Activated CD8-positive, alpha-beta memory T cell treated with anti-CD3 and anti-CD28 coated beads for 24 hours (primary cell): ENCODE data around the gene PPFIBP2.

Experiments used
- DNase-seq: peaks from one replicate; pipeline ENCODE4 v3.0.0-alpha.2; 2020

The PPFIBP2 gene

DNA sequence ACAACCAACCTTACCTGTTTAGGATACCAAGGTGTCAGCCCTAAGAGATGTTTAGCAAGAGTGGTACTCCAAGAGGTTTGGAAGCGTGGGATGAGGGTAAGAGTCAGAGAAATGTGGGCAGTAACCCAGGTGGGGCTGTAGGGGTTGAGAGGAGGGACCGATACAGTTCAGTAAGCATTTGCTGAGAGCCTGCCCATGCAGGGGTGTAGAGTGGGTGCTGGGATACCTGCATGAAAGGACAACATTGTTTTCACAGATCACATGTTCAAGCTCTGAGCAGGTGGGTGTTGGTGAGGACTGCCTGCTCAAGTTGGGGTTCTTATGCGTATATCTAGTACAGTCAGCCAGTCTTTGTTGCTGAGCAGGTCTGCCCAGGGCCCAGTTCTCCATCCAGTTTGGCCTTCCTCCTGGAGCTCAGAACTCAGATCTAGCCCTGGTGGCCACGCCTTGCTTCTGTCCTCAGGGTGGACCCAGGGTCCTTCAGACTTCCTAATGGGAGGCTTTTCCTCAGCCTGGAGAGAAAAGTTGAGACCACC is 14.8 kb downstream of the PPFIBP2 start:
- DNase-seq = no peak

DNA sequence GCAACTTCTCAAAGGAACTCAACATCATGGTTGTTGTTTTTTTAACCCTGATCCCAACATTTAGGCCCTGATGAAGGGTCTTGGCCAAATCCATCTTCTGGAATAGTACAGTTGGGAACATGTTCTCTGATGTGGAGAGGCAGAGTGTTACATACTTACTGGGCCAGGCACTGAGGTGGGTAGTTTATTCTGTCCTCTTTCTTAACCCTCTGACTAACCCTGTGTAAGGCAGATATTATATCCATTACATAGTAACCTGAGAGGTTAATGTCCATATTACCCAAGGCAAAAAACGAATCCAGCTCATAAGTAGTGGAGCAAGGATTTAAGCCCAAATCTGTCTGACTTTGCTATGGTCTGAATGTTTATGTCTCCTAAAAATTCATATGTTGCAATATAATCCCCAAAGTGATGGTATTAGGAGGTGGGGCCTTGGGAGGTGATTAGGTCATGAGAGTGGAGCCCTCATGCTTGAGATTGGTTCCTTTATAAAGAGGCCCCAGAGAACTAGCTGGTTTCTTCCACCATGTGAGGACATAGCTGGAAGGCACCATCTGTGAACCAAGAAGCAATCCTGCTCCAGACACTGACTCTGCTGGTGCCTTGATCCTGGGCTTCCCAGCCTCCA is 16.3 kb downstream of the PPFIBP2 start:
- DNase-seq = no peak

DNA sequence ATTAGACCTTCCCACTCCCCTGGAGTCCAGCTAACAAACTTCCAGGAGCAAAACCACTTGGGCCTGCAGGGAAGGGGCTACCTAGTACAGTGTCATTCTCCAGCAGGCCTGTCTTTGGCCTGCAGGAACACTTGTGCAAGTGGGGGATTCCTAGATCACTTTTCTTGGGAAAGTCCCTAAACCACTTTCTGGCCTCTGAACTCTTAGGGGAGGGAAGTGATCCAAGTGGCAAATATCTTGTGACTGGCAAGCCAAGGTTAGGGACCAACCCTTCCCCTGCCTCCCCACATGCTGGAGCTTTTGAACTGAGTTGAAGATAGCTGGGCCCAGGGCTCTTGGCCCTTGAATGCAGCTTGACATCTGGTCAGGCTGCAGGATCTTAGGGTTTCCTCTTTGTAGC is 17.2 kb downstream of the PPFIBP2 start:
- DNase-seq = no peak

DNA sequence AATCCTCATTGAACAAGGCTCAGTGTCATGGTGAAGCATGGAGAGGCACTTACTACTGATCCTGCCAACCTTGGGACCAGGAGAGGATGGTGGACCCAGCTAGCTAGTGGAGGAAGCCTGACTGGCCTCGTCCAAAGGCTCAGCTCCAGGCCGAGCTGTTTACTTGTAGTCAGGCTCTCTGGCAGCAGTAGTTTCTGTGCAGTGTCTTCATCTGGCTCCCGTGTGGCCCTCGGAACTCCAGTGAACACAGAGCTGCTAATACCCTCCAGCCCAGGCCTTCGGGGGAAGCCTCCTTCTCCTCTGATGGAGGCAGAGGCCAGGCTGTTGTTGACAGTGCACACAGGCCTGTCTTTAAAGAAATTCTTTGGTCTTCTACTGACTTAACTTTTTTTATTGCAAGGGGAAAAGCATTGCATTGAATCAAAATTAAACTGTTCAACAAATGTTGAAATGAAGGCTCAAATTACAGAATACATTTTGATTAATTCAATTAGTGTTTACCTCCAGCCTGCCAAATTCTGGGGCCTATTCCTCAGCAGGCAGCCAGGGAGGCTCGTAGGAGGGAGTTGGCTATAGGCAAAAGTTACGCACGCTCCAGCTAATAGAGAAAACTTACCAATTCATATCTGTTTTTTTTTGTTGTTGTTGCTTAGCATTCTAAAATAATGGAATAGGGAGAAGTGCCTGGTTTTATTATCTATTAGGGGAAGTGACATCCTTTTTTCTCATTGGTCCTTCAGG is 18.8 kb downstream of the PPFIBP2 start:
- DNase-seq = no peak

DNA sequence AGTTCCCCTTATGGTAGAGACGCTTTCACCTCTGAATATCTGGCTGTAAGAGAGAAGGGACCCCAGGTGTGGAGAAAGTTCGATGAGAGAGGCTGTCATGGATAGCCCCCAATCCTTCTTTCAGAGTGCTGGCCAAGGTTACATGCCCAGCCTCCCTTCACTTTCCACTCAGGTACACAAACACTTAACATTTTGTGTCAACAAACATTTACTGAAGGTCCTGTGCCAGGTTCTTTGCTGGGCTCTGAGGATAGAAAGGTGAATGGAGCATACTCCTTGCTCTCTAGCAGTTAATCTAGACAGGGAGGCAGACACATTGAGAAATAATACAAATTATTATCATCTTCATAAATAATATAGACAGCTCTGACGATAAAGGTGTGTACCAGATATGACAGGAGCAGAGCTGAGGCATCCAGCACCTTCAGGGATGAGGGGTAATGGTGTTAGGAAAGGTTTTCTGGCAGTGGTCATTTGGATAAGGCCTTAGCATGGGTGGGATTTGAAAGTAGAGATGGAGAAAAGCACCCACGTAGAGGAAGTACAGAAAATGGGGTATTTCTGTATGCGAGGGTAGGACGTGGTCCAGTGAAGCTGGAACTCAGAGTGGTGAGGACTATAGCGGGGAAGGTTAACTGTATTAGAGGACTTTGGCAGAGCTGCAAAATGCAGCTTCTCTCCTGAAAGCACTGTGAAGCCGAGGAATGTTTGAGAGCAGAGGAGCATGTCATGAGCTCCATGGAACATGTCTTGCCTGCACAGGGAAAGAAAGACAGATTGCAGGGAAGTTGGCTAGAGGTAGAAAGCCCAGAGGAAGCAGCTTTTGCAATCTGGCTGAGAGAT is 19.6 kb downstream of the PPFIBP2 start:
- DNase-seq = no peak

DNA sequence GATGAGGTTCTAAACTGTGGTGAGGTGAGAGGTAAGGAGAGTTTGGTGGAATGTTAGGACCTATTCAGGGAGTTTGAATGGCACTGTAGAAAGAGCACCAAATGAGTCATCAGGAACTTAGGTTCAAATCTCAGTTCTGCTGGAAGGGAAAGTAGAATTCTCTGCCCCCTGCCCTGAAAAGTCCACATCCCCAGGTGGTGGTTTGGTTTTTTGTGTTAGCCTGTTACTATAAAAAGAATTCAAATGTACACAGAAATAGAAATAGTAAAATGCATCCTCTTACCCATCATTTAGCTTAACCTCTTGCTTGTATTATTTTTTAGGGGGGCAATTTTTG is 20.2 kb downstream of the PPFIBP2 start:
- no peak for DNase-seq

DNA sequence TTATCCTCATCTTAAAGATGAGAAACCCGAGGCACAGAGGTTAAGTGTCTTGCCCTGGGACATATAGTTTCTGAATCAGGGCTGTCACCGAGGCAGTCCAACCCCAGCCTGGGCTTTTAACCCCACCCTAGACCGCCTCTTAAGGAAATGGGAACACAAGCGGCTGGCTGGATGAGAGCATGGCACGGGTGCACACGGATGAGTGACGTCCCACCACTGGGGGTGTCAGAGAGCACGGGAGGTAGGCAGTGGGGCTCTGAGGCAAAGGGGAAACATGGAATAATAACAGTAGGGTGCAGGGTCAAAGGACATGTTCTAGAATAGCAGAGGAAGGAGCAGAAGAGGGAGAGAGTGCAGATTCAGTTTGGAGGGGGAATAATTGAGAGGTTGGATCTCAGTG is 22.3 kb downstream of the PPFIBP2 start:
- DNase-seq = no peak

DNA sequence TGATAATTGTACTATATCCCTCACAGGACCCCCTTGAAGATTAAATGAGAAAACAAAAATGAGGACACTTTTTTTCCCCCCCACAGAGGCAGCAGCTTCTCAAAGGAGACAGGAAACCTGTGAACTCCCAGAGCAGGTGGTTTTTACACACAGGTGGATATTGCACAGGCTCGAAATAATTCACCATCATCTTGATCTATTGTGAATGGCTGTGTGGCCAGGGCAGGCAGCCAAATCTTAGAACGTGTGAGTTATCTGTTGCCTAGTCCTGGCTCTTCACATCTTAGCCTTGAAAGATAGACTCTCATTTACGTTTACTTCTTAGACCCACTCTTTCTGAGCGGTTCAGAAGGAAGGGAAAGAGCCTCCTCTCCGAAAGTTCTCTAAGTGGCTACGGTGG is 23.5 kb downstream of the PPFIBP2 start:
- no peak for DNase-seq

DNA sequence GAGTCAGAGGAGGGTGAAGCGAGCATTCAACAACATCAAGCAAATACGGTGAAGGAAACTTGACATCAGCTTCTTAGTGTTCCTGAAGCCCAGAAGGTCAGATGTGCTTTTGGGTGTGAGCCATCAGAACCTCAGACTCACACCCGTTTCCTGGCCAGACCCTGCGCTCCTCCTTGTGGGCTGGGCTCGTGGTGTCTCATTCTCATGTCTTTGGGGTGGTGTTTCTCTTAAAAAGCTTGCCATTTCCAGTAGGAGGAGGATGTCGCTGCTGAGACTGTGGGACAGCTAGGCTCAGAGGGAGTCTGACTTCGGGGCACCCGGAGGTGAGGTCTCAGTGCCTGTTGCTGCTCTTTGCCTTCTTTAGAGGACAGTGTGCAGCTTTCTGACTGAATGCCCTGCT is 24.2 kb downstream of the PPFIBP2 start:
- no peak for DNase-seq

DNA sequence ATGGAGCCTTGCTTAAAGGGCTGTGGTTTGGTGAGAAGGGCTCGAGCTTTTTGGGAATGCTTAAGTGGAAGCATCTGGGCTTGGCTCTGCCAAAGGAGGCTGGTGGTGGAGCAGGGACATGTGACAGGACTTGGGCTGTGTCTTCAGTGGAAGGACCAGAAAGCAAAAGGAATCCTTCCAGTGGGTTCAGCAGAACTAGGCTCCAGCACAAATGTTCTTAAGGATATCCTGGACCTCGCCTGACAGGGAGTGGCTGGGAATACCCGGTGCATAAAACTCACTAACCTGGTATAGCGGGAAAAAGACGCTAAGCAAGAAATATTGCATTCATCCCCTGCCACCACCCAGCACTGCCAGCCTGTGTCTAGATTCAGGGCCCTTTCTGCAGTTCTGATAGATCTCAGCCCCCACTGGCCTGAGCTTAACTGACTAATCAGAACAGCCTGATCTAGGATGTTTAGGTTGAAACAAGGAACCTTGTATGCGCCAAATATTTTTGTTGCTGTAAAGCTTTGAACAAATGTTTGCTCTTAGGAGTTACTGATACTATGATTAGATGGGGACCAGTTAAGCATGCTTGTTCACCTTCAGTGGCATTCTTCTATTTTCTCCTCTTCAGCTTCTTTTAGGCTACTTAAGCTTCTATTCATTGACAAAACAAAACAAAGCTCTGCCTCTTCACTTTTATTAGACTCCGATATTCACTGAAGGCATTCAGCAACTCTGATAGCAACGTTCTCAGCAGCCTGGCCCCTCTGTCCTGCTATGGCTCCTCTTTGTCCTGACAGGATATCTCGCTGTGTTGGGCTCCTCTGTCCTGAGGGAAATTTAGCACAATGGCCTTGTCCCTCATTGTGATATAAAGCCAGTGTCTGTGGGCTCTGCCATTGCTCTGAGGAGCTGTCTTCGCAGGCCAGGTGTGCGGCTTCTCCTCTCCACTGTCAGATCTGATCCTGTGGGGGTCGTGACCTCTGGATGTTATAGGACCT is 25.0 kb downstream of the PPFIBP2 start:
- no peak for DNase-seq

DNA sequence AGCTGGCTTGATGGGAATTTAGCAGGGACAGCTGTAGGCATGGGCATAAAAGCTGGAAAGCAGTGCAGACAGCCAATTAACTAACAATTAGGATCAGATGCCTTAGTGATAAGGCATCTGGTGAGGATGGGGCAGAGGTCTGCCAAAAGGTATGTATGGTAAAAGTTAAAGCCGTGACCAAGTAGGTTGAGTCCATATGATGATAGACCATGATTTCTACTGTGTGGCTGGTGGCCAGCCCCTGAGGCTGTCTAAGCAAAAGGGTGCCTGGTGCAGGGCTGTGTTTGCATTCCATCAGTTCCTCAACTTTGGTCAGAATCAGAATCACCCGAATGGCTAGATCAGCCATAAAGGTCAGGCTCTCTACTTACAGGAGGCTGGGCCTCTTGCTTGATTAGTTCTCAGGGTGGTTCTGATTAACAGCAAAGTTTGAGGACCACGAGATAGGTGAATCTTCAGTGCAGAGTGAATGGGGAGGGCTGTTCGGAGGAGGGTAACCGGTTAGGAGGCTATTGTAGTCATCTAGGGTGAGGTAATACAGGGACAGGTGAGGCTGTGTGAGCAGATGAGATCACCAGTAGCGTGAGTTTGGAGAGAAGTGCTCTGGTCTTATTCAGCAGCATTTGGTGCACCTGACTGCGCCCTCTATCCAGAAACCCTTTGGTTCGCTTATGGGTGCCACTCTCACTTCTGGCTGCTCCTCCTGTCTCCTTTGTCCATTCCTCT is 27.2 kb downstream of the PPFIBP2 start:
- no peak for DNase-seq

DNA sequence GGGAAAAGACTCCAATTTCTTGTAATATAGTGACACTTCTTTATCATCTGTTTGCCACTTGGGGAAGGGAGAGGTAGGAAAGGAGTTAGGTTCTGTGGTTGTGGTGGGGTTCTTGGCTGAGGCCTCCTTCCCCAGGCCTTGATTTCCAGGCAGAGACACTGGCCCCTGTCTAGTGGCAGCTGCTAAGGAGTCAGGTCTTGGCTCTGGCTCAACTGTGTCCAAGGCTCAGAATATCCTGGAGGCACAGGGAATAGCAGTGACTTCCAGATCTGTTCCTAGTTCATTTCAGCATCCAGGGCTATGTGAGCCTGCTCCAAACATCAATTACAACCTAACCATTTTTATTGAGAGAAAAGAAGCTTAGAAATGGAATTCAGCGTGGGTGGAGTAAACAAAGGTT is 29.5 kb downstream of the PPFIBP2 start:
- no peak for DNase-seq

DNA sequence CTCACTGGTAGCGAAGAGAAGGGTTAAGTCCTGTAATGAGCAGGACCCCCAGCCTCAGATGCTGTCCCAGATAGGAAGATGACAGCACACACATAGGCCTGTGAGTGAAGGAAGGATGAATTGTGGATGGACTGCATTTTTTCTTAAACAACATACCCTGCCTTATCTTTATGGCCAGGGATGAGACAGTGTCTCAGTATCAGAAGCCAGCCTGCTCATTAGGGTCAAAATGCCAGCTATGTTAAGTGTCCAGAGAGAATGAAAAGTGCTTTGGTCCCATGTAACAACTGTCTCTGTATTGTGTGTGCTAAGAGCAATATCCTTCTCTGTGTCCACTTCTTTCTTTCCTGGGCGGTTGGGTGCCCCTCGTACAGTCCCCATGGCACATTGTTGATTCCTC is 30.2 kb downstream of the PPFIBP2 start:
- DNase-seq = no peak

DNA sequence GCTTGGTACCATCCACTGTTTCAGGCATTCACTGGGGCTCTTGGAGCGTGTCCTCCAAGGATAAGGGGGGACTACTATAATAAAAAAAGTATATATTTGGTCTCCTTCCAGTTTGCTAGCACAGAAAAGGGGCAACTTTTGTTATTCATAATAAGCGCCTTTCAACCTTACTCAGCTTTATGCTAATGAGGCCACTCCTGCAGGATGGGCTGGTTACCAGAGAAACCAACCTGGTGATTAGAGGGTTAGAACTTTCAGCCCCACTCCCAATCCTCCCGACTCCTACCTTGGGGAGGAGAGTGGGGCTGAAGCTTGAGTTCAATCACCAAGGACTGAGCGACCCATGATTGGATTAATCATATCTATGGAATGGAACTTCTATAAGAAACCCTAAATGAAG is 31.8 kb downstream of the PPFIBP2 start:
- DNase-seq = peak; percentile 9

DNA sequence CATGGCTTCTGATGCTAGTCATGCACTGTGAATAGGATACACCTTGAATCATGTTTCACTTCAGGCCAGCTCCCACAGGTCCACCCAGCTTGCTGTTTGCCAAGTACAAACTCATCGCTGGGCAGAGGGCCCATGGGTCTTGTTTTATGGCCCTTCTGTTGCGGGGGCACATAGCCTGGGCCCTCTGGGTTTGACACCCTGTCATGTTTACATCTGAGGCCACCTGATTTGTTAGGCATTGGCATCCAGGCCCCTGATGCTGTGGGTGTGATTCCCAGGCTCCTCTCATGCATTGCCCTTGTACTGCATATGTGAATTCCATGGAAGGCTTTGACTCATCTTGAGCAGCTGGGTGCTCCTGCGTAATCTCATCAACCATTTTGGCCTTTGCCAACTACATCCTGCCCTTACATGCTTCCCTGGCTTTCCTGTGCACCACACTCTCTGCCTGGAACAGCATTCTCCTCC is 32.6 kb downstream of the PPFIBP2 start:
- DNase-seq = no peak

DNA sequence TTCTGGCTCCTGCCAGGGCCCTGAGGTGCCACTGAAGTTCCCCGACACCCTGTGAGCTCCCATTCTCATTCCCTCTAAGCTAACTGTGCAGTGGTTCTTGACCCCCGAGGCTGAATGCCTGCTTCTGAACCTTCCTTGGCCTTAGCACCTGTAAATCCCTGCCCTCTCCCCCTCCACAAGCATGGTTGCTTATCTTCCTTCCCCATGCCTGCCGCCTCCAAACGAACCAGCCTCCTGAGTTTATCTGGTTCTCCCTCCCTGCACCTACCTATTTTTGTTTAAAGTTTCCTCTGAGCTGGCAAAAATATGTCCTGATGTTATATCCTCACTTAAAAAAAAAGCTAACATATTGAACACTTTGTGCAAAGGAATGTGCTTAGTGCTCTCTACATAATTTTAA is 33.9 kb downstream of the PPFIBP2 start:
- no peak for DNase-seq

DNA sequence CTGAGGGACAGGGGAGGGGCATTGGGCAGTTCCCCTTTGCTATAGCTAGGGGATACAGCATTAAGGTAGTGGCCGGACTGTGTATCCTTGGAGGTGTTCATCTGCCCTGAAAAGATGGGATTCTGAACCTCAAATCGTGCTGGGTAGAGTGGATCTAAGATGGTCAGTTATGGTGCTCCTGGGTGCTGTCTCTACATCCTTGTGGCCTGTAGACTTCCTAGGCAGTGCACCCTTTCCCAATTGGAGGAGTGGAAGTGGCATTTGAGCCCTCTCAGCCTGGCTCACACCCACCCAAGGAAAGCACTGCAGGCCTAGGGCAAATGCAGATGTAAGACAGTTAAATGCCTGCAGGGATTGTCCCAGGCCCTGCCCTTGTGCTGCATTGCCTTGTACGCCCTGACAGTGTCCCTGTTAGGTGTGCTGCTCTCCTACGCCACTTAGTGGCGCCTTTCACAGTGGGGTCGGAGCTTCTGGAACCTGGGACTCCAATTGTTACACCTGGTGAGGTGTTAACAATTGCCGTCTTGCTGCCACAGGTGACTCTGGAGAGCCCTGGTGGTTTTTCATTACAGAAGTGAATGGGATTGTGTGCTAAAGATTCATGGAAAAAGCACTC is 35.0 kb downstream of the PPFIBP2 start:
- DNase-seq = no peak

DNA sequence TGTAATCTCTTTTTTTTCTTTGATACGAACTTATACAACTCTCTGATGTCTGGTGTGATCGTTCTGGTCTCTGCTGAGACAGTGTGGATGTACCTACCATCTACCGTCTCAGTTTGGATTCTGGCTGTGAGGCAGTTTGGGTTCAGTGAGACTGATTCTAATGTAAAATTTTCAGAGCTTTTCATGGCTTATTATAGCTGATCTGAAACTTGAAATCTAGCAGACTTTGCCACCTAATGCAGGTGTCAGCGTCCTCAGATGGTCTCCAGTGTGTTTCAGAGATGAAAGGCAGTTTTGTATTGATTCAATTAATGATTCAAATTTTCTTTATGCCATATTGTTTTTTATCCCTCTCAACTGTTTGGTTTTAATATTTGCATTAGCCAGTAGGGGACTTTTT is 35.9 kb downstream of the PPFIBP2 start:
- no peak for DNase-seq

DNA sequence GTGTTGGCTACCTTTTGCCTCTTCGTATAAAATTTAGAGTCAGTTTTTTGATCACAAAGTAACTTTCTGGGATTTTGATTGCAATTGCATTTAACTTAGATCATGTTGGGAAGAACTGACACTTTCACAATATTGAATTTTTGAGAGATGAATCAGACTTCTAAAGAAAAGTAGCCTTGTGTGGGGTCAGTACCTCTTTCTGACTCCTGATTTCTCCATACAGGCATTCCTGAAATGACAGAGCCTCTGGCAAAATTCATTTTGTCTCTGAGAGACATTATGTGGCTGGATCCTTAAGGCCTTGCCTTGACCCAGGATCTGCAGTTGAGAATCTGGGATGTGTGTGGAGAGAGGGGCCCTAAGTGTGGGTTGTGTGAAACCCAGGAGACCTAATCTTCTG is 37.8 kb downstream of the PPFIBP2 start:
- no peak for DNase-seq

DNA sequence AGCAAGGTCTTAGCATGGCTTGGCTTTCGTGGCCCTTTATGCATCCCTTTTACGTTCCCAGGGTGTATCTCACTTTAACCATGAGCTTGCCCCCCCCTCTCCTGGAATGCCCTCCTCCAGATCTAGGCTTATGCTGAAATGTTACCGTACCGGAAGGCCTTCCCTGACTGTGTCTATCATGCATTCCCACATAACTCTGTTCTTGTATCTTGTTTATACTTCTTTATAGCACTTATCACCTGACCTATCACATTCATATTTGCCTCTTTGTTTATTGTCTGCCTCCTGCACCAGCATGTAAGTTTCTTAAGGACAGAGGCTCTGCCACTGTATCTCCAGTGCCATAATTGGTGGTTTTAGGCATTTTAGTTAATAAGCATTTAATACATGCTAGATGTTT is 38.9 kb downstream of the PPFIBP2 start:
- DNase-seq = no peak

DNA sequence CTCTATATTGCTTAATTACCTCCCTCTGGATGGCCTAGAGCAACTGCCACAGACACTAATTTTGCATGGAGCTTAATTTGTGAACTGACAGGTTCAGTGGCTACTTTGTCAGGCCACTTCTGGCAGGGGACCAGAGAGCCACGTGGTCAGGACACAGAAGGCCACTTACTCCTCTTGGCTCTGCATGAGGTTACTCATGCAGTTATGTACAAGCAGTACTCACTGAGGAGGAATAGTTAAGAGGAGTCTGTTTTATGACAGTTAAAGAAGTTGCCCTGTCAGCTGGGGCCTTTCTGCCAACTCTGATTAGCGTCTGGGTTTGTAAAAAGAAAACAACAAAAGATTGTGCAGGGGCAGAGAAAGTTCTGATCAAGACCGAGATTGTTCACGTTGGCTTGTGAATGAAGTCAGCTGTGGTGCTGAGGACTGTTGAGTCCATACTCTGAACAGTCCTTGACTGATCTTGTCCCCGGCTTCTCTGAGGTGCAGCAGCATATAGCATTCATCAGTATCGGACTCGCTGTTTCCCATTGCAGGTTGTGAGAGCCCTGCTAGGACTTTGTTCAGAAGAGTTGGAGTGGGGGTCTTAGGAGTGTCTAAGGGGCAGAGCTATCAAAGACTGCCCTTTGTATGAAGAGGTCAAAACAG is 41.4 kb downstream of the PPFIBP2 start:
- no peak for DNase-seq
